Fibroblast of skin of left quadriceps (primary cell): ENCODE measurements around the gene CYP27A1.
"Not testable (repeated sequence)": the region's sequence is repeated elsewhere in the genome, so short reads cannot be mapped to it uniquely, and the experiment has no call there.

Experiments
- DNase-seq, 2 experiments: peaks; one replicate each; pipeline ENCODE4 v3.0.0-alpha.2; 2013; ENCODE audit warnings: low read depth in 2 of 2

The CYP27A1 gene

DNA sequence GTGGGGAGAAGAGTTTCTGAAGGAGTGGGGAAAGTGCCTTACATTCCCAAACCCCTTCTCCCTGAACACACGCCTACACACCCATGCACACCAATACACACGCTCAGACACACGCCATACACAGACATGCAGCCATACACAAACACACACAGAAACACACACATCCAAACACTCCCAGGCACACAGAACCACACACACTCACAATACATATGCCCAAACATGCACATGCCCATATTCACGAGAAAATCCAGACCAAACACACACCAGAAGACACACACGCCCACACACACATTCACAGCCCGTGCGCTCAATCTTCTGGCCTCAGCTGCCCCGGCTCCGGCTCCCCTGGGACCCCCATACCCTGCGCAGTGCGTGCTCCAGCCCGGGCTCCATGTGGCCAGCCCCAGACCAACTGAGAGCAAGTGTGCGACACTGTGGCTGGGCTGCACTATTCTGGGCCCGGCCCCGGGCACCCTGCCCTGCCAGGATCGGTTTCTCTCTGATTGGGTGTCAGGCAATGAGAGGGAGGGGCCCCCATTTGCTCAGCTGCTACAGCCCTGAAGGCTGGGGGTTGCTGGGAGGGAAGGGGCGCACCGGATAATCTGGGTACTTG is 49.5 kb downstream of the CYP27A1 start, which contains the start of gene PRKAG3:
PRKAG3 (minus strand) TSS at position 426 of the 613 bp plus-strand sequence.
- DNase-seq: no peak

DNA sequence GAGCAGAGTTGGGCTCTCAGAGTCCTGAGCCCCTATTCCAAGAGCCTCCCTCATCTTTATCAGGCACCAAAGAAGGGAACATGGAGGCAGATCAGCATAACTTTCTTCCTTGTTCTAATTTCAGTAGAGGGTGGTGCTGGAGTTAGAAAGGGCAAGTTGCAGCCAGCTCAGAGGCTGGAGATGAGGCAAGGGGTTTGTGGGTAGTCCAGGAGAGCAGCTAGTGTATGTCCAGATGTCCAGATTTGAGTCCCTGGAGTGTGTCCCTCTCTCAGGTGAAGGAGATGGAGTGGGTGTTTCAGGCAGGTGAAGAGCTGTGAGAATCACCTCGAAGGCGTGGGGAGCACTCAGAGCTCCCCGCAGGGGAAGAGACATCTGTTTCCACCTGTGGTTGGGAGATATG is 50.1 kb downstream of the CYP27A1 start:
- no peak for DNase-seq

DNA sequence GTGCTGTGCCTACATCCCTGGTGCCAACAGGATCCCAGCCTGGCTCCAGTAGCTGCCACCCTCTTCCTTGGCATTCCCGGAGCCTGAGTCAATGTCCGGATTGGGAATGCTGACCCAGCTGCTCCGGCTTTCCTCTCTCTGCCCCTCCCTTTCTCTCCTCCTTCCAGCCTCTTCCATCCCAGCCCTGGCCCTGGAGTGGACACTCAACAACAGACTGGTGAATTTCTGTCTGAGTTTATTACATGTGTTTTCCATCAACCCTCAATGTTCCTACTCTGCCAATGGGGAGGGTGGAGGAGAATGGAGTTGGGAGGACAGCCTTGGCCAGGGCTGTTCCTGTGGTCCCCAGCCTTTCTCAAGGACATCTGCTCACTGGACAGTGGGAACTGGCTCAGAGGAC is 50.6 kb downstream of the CYP27A1 start:
- no peak for DNase-seq

DNA sequence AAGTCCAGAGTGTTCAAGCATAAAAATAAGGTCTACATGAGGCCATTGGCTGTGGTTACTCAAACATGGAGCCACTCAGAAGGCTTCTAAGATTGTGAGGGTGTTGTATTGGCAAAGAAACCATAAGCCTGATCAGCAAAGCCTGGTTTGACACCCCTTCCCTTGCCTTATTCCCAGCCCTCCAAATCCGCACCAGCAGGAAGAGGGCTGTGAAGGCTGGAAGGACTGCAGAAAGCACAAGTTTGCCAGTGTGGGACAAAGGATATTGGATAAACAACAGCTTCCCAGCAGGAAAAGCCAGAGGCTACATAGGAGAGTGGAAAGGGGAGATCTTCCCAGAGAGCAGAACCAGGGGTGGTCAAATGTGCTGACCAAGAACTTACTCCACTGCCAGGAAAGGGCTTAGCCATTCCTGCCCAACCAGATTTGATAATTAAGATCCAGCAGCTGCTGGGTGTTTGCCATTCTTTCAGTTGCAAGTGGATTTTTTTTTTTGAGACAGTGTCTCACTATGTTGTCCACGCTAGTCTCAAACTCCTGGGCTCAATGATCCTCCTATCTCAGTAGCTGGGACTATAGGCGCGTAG is 51.2 kb downstream of the CYP27A1 start:
- no peak for DNase-seq

DNA sequence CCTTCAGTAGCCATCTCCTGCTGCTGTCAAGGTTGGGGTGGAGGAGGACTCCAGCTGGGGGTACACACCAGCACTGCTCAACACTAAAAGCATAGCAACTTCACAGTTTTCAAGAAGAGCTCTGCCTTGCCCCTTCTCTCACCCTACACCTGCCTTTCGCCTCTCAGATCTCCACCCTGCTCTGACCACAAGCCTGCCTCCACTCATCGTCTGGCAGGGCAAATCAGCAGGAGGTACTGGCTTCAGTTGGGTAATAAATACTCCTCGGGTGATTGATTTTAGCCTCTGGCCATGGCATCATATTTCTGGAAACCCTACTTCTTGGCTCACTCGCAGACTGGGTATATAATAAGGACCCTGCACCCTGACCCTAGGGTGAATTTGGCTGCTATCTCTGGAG is 52.7 kb downstream of the CYP27A1 start:
- DNase-seq: no peak

DNA sequence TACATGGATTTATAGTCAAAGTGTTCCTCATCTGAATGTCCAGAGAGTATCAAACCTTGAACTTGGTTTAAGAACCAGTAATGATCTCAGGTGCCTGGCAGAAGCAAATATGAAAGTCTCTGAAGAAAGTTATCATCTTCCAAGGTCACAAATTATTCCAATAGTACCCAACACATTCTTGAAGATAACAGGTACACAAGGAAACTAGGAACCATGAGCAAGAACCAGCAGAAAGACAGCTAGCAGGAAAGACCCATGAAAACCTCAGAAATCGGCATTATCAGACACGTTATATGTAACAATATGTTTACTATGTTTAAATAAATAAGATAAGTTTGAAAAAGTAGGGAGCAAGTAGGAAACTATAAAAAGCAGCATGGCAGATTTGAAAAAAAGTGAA is 55.5 kb downstream of the CYP27A1 start:
- DNase-seq: no peak

DNA sequence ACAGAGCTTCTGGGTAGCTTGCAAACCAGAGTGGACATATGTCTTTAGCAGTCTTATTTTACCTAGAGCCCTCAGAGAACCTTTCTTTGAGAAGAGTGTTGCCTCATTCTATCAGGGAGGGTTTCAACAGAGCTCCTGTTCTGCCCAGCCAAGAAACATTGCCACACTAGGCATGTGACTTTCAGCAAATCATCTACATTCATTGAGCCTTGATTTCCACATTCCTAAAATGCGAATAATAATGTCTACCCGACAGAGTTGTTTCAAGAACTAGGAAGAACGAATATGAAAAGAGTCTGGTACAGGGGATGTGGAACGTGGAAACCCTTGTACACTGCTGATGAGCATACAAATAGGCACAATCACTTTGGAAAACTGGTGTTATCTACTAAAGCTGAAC is 57.5 kb downstream of the CYP27A1 start:
- peak in 1 of 2 experiments; percentile 17 for DNase-seq

DNA sequence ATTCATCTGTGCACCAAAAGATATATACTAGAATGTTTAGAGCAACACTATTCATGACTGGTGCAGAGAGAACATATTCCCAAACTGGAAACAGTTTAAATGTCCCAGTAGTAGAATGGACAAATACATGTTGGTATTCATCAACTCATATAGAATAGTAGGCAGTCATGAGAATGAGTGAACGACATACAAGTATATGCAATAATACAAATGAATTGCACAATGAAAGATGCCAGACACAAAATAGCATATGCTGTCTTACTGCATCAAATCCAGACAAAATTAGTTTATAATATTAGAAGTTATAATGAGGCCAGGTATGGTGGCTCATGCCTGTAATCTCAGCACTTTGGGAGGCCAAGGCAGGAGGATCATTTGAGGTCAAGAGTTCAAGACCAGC is 57.9 kb downstream of the CYP27A1 start:
- DNase-seq: no peak

DNA sequence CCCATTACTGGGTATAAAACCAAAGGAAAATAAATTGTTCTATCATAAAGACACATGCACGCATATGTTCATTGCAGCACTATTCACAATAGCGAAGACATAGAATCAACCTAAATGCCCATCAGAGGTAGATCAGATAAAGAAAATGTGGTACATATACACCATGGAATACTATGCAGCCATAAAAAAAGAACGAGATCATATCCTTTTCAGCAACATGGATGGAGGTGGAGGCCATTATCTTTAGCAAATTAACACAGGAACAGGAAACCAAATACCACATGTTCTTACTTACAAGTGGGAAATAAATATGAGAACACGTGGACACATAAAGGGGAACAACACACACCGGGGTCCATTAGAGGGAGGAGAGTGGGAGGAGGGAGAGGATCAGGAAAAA is 62.4 kb downstream of the CYP27A1 start:
- not testable (repeated sequence) for DNase-seq

DNA sequence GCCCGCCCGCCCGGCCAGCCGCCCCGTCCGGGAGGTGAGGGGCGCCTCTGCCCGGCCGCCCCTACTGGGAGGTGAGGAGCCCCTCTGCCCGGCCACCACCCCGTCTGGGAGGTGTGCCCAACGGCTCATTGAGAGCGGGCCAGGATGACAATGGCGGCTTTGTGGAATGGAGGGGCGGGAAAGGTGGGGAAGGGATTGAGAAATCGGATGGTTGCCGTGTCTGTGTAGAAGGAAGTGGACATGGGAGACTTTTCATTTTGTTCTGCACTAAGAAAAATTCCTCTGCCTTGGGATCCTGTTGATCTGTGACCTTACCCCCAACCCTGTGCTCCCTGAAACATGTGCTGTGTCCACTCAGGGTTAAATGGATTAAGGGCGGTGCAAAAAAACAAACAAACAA is 65.0 kb downstream of the CYP27A1 start:
- DNase-seq: not testable (repeated sequence)

DNA sequence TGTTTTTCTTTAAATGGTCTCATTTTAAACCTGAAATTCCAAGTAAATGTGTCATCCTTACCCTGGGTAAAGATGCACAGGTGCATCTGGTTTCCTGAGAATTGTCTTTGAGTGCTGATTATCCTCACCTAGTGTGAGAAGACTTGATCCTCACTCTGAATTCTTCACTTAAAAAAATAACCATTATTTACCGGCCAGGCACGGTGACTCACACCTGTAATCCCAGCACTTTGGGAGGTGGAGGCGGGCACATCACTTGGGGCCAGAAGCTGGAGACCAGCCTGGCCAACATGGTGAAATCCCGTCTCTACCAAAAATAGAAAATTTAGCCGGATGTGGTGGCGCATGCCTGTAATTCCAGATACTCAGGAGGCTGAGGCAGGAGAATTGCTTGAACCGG is 67.8 kb downstream of the CYP27A1 start:
- no peak for DNase-seq

DNA sequence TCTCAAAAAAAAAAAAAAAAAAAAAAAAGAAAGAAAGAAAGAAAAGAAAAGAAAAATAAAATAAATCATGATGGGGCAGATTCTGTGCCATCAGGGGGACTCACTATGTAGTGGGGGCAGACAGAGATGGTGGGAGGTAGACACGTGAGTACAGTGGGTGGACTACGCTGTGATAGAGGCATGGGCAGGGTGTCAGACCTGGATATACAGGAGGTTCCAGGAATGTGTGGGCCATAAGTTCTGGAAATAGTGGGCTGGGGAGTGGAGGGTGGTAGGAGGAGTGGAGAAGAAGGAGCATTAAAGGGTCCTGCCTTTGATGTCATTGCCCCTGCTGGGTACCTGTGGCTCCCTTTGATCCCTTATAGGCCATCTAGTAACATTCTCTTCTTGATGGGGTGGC is 68.8 kb downstream of the CYP27A1 start:
- DNase-seq: no peak

DNA sequence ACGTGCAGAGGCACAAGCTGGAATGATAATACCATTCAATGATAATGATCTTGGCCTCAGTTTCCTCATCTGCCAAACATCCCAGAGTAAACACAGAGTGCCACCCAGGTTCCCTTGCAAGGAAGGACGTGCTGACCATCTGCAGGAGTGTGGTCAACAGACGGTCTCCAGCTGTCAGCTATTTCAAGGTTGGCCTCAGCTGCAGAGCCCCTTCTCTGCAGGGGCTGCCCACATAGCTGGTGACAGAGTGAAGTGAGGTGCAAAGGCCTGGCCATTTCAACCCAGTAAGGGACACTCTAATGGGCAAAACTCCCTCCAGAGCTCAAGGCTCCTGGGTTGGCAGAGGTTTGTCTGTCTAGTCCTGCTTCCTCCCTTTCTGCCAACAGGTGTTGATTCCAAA is 69.3 kb downstream of the CYP27A1 start:
- DNase-seq: no peak

DNA sequence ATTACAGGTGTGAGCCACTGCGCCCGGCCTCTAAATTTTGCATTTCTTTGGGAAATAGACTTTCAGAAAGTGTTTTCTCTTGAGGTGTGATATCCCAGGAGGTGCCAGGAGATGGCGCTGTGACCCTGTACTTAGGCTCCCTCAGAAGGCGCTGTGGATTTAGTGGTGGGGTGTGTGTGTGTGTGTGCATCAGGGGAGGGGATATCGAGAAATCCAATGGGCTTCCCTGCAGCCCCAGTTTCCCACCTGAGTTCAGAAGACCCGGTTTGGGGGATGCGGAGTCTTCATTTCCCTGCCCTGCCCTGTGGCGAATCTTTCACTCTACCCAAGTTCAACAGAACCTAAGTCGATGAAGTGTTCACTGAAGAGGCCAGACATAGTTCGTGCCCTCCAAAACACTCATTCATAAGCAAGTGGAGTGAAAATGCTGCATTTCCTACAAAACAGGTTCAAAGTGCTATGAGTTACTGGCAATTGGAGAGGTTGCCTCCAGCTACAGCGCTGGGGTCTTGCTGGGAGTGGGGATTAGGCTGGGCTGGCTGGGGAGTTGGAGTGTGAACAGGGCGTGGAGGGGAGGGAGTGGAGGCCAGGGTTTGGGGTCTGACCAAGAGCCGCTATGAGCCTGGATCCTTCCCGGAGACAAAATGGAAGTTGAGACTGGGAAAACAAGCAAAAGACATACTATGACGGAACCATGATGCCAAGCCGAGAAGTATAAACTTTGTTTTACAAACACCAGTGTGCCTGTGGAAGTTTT is 71.1 kb downstream of the CYP27A1 start:
- no peak for DNase-seq

DNA sequence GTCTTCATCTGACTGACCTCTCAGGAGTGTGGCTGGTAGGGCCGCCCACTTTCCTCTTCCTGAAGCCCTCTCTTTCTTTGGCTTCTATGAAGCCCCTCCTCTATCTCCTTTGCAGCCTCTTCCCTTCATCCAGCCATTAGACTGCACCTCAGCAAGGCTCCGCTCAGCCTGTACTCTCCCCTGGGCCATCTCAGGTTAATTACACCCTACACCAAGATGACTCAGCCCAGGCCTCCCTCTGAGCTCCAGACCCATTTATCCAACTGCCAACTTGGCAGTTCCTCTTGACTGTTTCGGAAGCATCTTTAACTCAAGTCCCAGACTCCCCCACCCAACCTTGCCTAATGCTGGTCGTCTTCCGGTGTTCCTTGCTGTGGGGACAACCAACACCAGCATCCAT is 71.8 kb downstream of the CYP27A1 start:
- DNase-seq: no peak

DNA sequence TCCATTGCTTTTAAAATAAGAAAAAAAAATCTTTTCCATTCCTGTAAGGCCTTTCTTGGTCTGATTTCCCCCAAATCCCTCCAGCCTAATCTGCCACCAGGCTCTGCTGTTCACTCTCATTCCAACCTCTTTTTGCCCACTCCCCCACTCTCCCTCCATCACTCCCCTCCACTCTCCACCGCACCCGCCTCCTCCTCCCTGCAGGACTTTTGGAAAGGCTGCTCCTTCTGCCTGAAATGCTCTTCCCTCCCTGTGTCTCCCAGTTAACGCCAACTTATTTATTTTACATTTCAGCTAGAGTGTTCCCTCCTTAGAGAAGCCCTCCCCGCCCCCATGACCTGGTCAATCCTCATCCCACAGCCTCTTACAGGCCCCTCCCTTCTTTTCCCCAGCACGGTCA is 72.9 kb downstream of the CYP27A1 start:
- DNase-seq: no peak

DNA sequence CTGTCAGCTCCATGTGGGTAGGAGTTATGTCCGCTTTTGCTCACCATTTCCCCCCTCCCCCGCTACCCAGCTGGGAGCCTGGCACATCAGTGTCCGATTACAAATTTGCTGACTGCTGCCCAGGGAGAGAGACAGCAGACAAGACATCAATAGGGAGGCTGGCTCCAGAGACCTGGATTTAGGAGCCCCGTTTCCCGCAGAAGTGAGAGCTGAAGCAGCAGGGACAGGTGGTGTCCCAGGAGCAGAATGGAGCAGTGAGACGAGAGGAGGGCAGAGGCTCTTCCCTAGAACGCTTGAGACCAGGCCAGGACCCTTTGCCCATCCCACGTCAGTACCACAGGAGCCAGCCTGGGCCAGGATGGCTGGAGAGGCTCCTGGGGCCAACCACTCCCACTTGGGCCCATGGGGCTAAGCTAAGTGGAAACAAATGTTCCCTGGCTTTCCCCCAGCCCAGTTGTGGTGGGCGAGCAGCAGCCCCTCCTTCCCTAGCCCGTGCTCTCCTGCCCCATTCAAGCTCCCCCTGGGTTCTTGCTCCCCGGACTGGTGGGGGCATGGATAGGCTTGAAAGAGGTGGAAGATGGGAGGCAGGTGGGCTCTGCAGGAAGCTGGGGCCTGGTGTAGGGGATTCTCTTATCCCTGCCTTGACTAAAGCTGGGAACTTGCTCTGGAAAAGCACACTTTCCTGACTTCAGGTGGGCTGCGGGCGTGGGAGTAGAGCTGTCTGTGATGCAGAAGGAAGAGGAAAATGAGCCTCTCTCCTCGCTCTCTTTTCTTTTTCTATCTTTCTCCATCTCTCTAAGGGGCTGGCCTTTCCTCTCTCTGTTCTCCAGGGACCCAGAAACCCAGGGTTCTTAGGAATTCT is 73.6 kb downstream of the CYP27A1 start:
- DNase-seq: no peak

DNA sequence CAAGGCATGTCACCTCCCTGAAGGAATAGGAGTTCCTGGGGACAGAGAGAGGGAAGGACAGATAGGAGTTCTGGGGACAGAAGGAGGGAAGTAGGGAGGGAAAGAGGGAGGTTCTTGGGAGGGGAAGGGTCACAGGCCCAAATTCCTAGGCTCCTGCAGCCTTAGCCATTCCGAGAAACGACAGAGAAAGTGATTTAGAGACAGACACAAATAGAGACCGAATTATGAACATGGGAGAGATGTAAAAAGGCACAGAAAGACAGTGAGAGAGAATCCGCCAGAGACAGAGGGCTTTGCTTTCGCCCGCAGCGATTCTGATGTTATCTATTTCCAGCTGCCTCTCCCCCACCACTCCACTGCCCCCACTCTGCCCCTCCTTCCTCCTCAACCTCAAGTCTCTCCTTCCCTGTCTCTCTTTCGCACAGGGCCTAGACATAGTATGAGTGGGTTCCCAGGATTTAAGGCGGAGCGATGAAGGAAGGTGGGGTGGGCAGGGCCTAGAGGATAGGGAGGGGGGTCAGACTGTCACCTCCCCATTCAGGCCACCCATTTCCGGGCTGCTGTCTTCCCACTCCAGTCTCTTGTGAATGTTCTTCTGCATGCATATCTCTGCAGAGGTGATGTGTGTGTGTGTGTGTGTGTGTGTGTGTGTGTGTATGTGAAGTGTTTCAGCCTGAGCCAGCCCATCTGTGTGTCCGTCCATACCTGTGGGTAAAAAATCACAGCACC is 74.4 kb downstream of the CYP27A1 start:
- no peak for DNase-seq

DNA sequence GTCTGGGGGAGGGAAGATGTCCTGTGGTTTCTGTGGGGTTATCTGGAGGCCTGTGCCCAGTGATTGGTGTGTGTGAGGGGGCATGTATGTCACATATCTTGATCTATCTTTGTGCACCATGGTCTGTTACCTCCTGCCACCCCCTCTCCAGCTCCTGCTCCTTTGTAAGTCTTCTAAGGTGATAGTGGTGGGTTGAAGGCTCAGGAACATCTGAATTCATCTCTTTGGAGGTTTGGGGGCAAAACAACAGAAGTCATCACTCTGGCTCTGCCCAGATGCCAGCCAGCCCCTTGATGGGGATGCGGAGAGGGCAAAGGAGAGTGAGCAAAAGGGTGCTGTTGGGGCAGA is 74.9 kb downstream of the CYP27A1 start:
- no peak for DNase-seq

DNA sequence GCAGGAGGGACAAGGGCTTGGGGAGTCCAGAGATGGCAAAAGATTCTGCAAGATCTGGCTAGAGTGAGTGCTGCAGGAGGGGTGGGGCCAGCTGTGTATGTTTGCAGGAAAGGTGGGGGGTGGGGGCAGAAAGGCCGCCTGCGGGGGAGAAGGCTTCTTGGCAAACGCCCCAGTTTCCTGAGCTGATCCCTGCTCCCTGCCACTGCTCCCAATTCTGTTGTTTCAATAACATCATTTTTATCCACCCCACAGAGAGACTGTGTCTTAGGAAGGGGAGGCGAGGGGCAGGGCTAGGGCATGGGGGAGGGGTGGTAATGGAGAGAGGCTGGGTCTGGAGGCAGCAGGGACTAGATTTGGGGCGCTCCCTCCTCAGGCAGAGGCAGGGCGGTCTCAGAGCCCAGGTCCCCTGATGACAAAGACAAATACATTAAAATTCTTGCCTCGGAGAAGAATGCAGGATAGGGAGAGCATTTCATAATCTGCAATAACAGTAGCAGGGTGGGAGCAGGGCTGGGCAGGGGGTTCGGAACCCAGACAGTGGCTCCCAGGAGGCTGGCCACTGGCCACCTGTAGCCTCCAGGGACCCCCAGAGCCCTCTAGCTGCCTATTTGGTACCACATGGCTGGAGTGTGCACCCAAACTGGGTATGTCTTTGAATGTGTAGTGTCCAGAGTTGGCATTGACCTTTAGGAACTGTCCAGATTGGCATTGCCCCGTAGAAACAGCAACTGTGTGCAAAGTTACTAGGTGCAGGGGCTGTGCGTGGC is 75.6 kb downstream of the CYP27A1 start:
- DNase-seq: no peak

DNA sequence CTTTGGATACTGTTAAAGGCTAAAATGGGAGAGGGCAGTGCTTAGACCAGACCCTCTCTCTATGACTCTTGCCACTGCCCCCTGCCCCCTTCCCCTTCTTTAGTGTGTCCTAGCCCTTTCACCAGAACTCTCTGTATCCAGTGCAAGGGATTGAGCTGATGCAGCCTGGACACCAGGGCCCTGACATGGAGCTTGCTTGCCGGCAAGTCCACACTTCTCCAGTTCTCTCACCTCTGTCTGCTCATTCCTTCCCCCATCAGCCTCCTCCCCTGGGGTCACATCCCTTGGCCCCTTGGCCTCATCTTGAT is 76.1 kb downstream of the CYP27A1 start:
- no peak for DNase-seq
